Measurements from ENCODE around the gene GEN1. TPM values are rescaled to one million over a fixed set of nuclear protein-coding genes. Genes with fewer than 3 reads are reported as not detected.

GEN1 gene
- total RNA-seq (2012; rRNA removed) = 7.9 and 18.1 TPM in 2 replicates
- polyA plus RNA-seq (2012; rRNA removed) = 4.4 and 8.3 TPM in 2 replicates
- 0.24 and 0.37 TPM in 2 replicates for polyA plus RNA-seq (2012; cell fraction: cytosol; rRNA removed)
- polyA plus RNA-seq (2012; cell fraction: nucleus; rRNA removed; ENCODE audit: low replicate concordance) = 6.6 and 25.3 TPM in 2 replicates
- Bru-seq, nascent RNA = percentile 67 among the genes with signal in this experiment
- BruChase-seq, experiment 1, labeled RNA remaining after a 6-hour chase = percentile 55 among the genes with signal in this experiment
- BruChase-seq, experiment 2, labeled RNA remaining after a 2-hour chase = percentile 81 among the genes with signal in this experiment
- long read RNA-seq, full-length matches to known transcripts = 3 of 5 reads
- long read RNA-seq, partial matches to known transcripts = 0 of 5 reads
- long read RNA-seq, other reads (novel, unspliced or antisense) = 2 of 5 reads

GRCh38 chr2:17753803-17754663, at the start of gene GEN1, which contains the start of gene SMC6:
TSS of gene GEN1 (plus strand) at chr2:17754138. CDS start at chr2:17759944, 5,806 bp downstream.
TSS of gene SMC6 (minus strand) at chr2:17753810. CDS start at chr2:17745946, 7,864 bp downstream.
- BruUV-seq (replicated peaks) = no TSS peak
- TF ChIP-seq POLR2A (IDR thresholded peaks at IDR 0.05; ENCODE audit: low read depth, low read length) (peak; percentile 54), RFX5 (IDR thresholded peaks at IDR 0.05; ENCODE audit: low read depth, low read length) (no peak), CHD1 (IDR thresholded peaks at IDR 0.05; ENCODE audit: low read depth, low read length) (no peak), CTCF (conservative IDR thresholded peaks at IDR 0.05; ENCODE audit: low read depth, low read length) (no peak), CEBPB (IDR thresholded peaks at IDR 0.05; ENCODE audit: low read depth, low read length) (no peak), USF2 (IDR thresholded peaks at IDR 0.05; ENCODE audit: low read depth, low read length) (no peak), RAD21 (IDR thresholded peaks at IDR 0.05; ENCODE audit: low read length) (no peak), MAFK (IDR thresholded peaks at IDR 0.05; ENCODE audit: low read depth, low read length) (no peak), NFE2L2 (IDR thresholded peaks at IDR 0.05; ENCODE audit: low read depth, low read length) (no peak), FOS (IDR thresholded peaks at IDR 0.05; ENCODE audit: low read depth, low read length) (no peak), MAZ (IDR thresholded peaks at IDR 0.05; ENCODE audit: borderline replicate concordance, low read depth, low read length) (peak; percentile 73), MXI1 (IDR thresholded peaks at IDR 0.05; ENCODE audit: borderline replicate concordance, low read depth, low read length) (peak; percentile 82), RCOR1 (IDR thresholded peaks at IDR 0.05; ENCODE audit: insufficient replicate concordance, low read length) (no peak), SMC3 (IDR thresholded peaks at IDR 0.05; ENCODE audit: low read depth, low read length) (no peak)

More at GRCh38 chr2:17753803-17754663, at the start of gene GEN1, which contains the start of gene SMC6:
- no peak within 1 kb of the TSS; the same call in 2 of the 3 replicates for H2BK15ac ChIP-seq (ENCODE audit: low read depth, low read length)
- no peak within 1 kb of the TSS for H2AK5ac ChIP-seq (ENCODE audit: low read depth, low read length)
- H3K4me1 ChIP-seq (ENCODE audit: control insufficient read depth, insufficient read depth, low read length) = no peaks in the 10 kb centered on the region
- H3K9ac ChIP-seq (ENCODE audit: low read depth, low read length) = peak within 1 kb of the TSS; percentile 98
- peak within 1 kb of the TSS; percentile 97 for H2AFZ ChIP-seq (replicated peaks; ENCODE audit: low read length, poor library complexity)
- peak within 1 kb of the TSS; percentile 67 for H2BK20ac ChIP-seq (ENCODE audit: low read depth, low read length)
- H4K20me1 ChIP-seq (ENCODE audit: insufficient read depth, low read length) = no peaks in the 10 kb centered on the region; the same call in 1 of the 2 replicates
- H3K36me3 ChIP-seq (ENCODE audit: control insufficient read depth, insufficient read depth, low read length) = no peaks in the 10 kb centered on the region
- no peaks in the 10 kb centered on the region for H3K27me3 ChIP-seq (ENCODE audit: control insufficient read depth, insufficient read depth, low read length)
- peaks cover 11 to 15% of the 10 kb centered on the region in 2 experiments; a peak in 3 of 4 replicates for H3K79me1 ChIP-seq (ENCODE audit: low read depth in 1 of 2, low read length in 2 of 2)
- CTCF ChIA-PET = interaction anchor here (1.0 to 1.2 kb wide), 2 partner anchors 19 to 20 kb away, joined by 3 to 4 read pairs; no protein-coding TSS in a partner anchor
- no peaks in the 10 kb centered on the region; the same call in 1 of the 2 replicates for H3K9me1 ChIP-seq (ENCODE audit: insufficient read depth, low read length)
- peak within 1 kb of the TSS; percentile 99 for H2BK5ac ChIP-seq (ENCODE audit: low read depth, low read length, poor library complexity, severe bottlenecking)
- peak within 1 kb of the TSS; percentile 98 for H2BK120ac ChIP-seq (ENCODE audit: low read depth, low read length)
- peak within 1 kb of the TSS; percentile 99 for H3K27ac ChIP-seq (ENCODE audit: insufficient read depth, low read length)
- dilution Hi-C loops (cut with HindIII; ENCODE audit: low sequenced_read_pairs, unreplicated experiment) (no loop called here), in situ Hi-C loops (cut with MboI; ENCODE audit: low sequenced_read_pairs) (no loop called here), intact Hi-C loops (cut with micrococcal nuclease) (no loop called here)
- peak within 1 kb of the TSS; percentile 90 for H3K23ac ChIP-seq (ENCODE audit: low read depth, low read length)
- H4K91ac ChIP-seq (ENCODE audit: insufficient read depth, low read depth, low read length) = peak within 1 kb of the TSS; percentile 99
- H3K4me3 ChIP-seq (ENCODE audit: insufficient read depth, low read depth, low read length) = peak within 1 kb of the TSS; percentile 95
- H3K56ac ChIP-seq (ENCODE audit: extremely low read depth, insufficient read depth, low read length) = peak within 1 kb of the TSS; percentile 93
- no peaks in the 10 kb centered on the region for H3K9me3 ChIP-seq (ENCODE audit: control insufficient read depth, insufficient read depth, low read length)
- H3K4me2 ChIP-seq (ENCODE audit: low read depth, low read length) = peak within 1 kb of the TSS; percentile 92
- ATAC-seq (ENCODE audit: low read depth) (peak; percentile 89), DNase-seq (peak; percentile 82)
- 0% methylated on average over 2 of the region's 76 CpGs; no CpG with 5 or more reads in 1 of the 2 experiments for WGBS, 2 experiments (ENCODE audit: extremely low coverage in 2 of 2, insufficient read length in 1 of 2)
- H3K4ac ChIP-seq (ENCODE audit: low read depth, low read length) = peak within 1 kb of the TSS; percentile 93
- peak within 1 kb of the TSS; percentile 92 for H2AK9ac ChIP-seq (replicated peaks; ENCODE audit: low read depth, low read length, poor library complexity)
- POLR2A ChIA-PET (ENCODE audit: unreplicated experiment) = no interaction called here
- peak within 1 kb of the TSS; percentile 59 to 100 for H4K8ac ChIP-seq (ENCODE audit: low read depth in 2 of 2, low read length in 2 of 2)
- H4K5ac ChIP-seq (ENCODE audit: low read depth, low read length) = peak within 1 kb of the TSS; percentile 99
- H3K18ac ChIP-seq (ENCODE audit: low read depth, low read length) = peak within 1 kb of the TSS; percentile 98
- H3K14ac ChIP-seq (replicated peaks; ENCODE audit: low read depth, low read length) = peak within 1 kb of the TSS; percentile 94
